Upper lobe of right lung (tissue), 1 donor: Measurements from ENCODE around the gene RNF223. TPM values are rescaled to one million over a fixed set of nuclear protein-coding genes. Genes with fewer than 3 reads are reported as not detected.
A peak's percentile ranks its signal among the peaks of the same experiment; 100 is the strongest.

Experiments used
- ATAC-seq: fragments of 200-7000 bp; cut with Tn5 transposase; one replicate; pipeline ENCODE4 v1.9.1; 2020; ENCODE audit warnings: mild to moderate bottlenecking, moderate library complexity
- DNase-seq: peaks from one replicate; pipeline ENCODE4 v3.0.0-alpha.2; 2020
- H3K27ac ChIP-seq: fragments of 200-600 bp; one replicate; pipeline ENCODE4 v1.8.0; 2022
- H3K27me3 ChIP-seq: fragments of 200-600 bp; one replicate; pipeline ENCODE4 v1.8.0; 2022; ENCODE audit warnings: mild to moderate bottlenecking
- H3K36me3 ChIP-seq: fragments of 200-600 bp; one replicate; pipeline ENCODE4 v1.8.0; 2022
- H3K4me1 ChIP-seq: fragments of 200-600 bp; one replicate; pipeline ENCODE4 v1.8.0; 2022
- H3K4me3 ChIP-seq: fragments of 200-600 bp; one replicate; pipeline ENCODE4 v1.8.0; 2022; ENCODE audit warnings: mild to moderate bottlenecking
- H3K9me3 ChIP-seq: fragments of 200-600 bp; one replicate; pipeline ENCODE4 v1.8.0; 2022
- intact Hi-C: fragments of 100-400 bp; cut with DNase I; formaldehyde crosslinking; loops from one replicate; pipeline ENCODE4 v1.11.0; 2022
- total RNA-seq: library from RNA; stranded (reverse); fragmentation: NEBNext Ultra II Directional; extraction: Animal tissue kit (Norgen Biotek cat#: 25700); gene quantifications from one replicate; pipeline ENCODE4 v1.2.1, GENCODE V29; 2021
- TF ChIP-seq, protein P1 (sequence below): fragments of 200-600 bp; IDR thresholded peaks from one replicate; pipeline ENCODE4 v1.8.0; 2022; ENCODE audit warnings: antibody characterized with exemption
- donor health status: DM: no; HTN: yes; CAD: no; lungs with severe emphysema.

RNF223 gene
- total RNA-seq, 1 donor from 2014 or later, result 0.55 TPM

DNA sequence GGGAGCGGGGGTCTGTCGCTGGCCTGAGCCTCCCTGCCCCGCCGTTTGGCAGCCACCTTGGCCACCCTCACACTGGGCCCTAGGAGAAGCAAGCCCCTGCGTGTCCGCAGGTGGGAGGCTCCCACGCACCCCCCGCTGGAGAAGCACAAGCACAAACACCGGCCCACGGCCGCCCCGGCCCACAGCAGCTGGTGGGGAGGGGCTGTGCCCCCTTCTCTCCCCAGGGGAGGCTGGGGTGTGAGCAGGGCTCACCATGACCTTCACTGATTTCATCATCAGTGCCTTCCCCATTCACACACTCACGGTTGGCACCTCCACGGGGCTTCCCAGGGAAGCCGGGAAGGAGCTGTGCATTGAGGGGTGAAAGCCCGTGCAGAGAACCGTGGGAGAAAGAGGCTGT, 46.3 kb downstream of the RNF223 start:
- H3K36me3 ChIP-seq, result no peaks in the 10 kb centered on the region
- H3K9me3 ChIP-seq, result no peaks in the 10 kb centered on the region
- H3K27ac ChIP-seq, result no peak overlapping the region
- no peak for DNase-seq
- H3K4me1 ChIP-seq, result peaks cover 17% of the 10 kb centered on the region
- ATAC-seq, result no peak
- TF ChIP-seq, protein P1, sequence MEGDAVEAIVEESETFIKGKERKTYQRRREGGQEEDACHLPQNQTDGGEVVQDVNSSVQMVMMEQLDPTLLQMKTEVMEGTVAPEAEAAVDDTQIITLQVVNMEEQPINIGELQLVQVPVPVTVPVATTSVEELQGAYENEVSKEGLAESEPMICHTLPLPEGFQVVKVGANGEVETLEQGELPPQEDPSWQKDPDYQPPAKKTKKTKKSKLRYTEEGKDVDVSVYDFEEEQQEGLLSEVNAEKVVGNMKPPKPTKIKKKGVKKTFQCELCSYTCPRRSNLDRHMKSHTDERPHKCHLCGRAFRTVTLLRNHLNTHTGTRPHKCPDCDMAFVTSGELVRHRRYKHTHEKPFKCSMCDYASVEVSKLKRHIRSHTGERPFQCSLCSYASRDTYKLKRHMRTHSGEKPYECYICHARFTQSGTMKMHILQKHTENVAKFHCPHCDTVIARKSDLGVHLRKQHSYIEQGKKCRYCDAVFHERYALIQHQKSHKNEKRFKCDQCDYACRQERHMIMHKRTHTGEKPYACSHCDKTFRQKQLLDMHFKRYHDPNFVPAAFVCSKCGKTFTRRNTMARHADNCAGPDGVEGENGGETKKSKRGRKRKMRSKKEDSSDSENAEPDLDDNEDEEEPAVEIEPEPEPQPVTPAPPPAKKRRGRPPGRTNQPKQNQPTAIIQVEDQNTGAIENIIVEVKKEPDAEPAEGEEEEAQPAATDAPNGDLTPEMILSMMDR, result no peak
- H3K27me3 ChIP-seq, result peaks cover 4% of the 10 kb centered on the region
- intact Hi-C loops, result no loop called here
- H3K4me3 ChIP-seq, result no peak overlapping the region

DNA sequence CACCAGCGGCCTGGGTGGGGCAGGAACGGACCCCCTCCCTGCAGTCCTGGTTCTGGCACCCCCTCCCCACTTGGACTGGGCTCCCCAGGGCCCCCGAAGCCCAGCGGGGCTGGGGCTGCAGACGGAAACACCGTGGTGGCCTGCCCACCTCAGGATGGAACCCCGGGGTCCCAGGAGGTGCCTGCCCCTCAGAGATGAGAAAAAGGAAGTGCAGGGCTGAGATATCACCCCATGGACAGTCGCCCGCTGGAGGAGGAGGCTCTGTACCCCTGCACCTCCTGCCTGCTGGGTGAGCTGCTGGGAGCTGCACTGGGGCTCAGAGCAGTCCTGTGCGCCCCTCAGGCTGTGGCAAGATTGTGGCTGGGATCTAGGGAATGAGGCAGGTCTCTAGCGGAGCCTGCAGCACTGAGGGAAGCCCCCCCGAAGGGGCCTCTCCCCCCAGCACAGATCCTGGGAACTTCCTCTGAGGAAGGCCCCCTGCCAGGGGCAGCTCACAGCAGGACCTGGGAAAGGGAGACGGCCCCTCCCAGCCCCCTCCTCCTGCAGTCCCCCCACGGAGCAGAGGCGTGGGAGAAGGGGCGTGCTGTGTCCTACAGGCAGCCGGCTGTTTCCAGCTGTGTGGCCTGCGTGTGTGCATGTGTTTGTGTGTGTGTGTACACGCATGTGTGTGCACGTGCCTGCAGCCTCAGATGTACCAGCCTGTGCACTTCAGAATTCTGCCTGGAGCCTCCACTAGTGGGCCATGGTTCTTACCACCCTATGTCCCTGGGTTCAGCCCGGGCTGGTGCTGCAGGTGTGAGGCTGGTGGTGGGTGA, 47.3 kb downstream of the RNF223 start:
- H3K27me3 ChIP-seq, result no peaks in the 10 kb centered on the region
- H3K4me1 ChIP-seq, result peaks cover 15% of the 10 kb centered on the region
- H3K9me3 ChIP-seq, result no peaks in the 10 kb centered on the region
- H3K27ac ChIP-seq, result no peak overlapping the region
- ATAC-seq (no peak), DNase-seq (no peak)
- intact Hi-C loops, result no loop called here
- H3K36me3 ChIP-seq, result no peaks in the 10 kb centered on the region
- TF ChIP-seq, protein P1, result no peak
- H3K4me3 ChIP-seq, result no peak overlapping the region

DNA sequence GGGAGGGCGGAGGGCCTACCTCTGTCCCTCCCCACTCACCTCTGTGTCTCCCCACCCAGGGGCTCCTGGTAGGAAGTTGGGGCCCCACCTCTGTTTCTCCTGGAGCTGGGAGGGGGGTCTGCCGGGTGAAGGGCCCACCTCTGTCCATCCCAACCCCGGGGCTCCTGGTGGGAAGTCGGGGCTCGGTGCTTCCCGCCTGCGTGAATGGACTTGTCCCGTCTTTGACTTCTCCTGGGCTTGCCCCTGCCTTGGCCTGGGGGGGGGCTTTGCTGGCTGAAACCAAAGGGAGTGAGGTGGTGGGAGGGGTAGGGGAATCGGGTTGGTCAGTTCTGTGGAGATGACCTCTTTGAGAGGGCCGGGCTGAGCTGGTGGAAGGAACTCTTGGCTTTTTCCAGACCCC, 48.4 kb downstream of the RNF223 start:
- Histone ChIP-seq H3K9me3 (no peaks in the 10 kb centered on the region), H3K27me3 (no peaks in the 10 kb centered on the region), H3K27ac (no peak overlapping the region), H3K4me1 (peaks cover 26% of the 10 kb centered on the region), H3K36me3 (no peaks in the 10 kb centered on the region), H3K4me3 (no peak overlapping the region)
- DNase-seq (no peak), ATAC-seq (no peak)
- TF ChIP-seq, protein P1, result no peak
- intact Hi-C loops, result no loop called here

DNA sequence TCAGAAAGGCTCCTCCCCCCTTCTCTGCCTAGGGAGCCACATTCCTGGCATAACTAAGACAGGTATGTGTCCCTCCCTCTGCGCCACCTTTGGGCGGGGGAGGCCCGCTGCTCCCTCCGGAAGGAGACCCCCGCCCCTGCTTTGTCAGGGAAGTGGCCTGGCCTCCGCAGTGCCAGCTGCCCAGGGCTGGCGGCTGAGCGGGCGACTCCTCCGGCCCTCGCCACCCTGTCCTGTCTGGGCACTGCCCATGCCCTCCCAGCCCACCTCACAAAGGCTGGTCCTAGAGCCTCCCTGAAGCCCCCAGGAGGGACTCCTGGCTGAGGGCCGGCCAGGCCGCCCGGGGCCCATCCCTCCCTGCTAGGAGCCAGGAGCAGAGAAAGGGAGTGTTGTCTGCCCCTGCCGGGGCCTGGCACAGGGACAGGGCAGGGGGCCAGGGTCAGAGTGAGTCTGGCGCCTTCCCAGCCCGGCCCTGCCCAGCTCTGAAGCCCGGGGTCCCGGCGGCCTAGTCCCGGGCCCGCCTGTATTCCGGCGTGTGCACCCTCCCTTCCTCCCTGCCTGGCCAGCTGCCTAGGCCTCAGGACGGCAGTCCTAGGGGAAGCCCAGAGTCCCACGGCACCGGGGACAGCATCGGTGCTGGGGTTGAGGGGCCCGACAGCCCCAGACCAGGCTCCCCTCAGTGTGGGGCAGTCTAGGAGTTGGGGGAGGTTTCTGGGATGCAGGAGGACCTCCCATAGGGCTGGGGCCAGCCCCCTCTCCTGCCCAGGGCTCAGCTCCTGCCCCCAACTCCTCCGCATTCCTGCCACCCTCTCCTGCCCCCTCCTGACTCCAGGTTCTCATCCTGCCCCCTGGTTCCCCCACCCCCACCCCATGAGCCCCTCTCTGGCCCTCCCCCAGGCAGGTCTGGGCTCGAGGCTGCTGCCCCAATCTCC, 49.1 kb downstream of the RNF223 start:
- H3K27ac ChIP-seq, result peak overlapping the region; percentile 77
- peak overlapping the region; percentile 31 for H3K4me3 ChIP-seq
- no peaks in the 10 kb centered on the region for H3K36me3 ChIP-seq
- TF ChIP-seq, protein P1, result no peak
- ATAC-seq, result peak; percentile 75
- DNase-seq, result peak; percentile 88
- intact Hi-C loops, result no loop called here
- no peaks in the 10 kb centered on the region for H3K9me3 ChIP-seq
- peaks cover 27% of the 10 kb centered on the region for H3K4me1 ChIP-seq
- H3K27me3 ChIP-seq, result no peaks in the 10 kb centered on the region

DNA sequence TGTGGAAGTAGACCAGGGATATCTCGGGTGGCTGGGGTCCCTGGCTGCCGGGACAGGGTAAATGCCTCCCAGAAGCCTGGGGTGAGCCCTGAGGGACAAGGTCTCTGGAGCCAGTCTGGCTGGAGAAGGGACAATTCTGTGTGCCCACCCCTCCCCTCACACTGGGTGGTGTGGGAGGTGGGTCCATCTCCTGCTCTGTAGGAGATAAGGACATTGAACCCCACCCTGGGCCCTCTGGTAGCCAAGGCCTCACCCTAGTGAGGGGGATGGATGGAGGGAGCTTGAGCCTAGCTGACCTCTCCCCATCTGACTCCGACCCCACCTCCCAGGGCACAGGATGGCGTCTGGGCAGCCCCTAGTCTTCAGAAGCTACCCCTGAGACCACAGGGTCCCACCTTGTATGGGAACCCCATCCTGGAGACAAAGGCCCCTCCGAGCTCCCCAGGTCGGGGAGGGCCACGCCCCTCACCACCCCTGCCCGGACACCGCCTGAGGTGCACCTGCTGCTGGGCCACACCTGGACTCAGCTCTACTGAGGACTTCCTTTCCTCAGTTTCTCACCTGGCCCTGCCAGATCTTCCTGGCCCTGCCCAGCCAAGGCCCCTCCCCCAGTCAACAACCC, 49.8 kb downstream of the RNF223 start:
- no peak for ATAC-seq
- intact Hi-C loops, result no loop called here
- peak overlapping the region; percentile 31 for H3K4me3 ChIP-seq

More for the DNA sequence above, 49.8 kb downstream of the RNF223 start:
- TF ChIP-seq, protein P1, result no peak
- Histone ChIP-seq H3K36me3 (no peaks in the 10 kb centered on the region), H3K27me3 (no peaks in the 10 kb centered on the region), H3K27ac (peak overlapping the region; percentile 77), H3K9me3 (no peaks in the 10 kb centered on the region), H3K4me1 (peaks cover 27% of the 10 kb centered on the region)
- DNase-seq, result no peak
